Lung (tissue), 12 donors: ENCODE data around the gene NR5A2. TPM values are rescaled to one million over a fixed set of nuclear protein-coding genes. Genes with fewer than 3 reads are reported as not detected.

Experiments
- ATAC-seq: fragments of 200-7000 bp; cut with Tn5 transposase; one replicate; pipeline ENCODE4 v1.9.1; 2020; ENCODE audit warnings: moderate number of reproducible peaks; ENCODE audit not compliant: insufficient read depth, low FRiP score
- DNase-seq, 3 donors: peaks; one replicate each; pipeline ENCODE4 v3.0.0-alpha.2; 2013 to 2017
- H3K27ac ChIP-seq, 2 donors: one replicate each; pipeline ENCODE4 v1.5.1; 2013; ENCODE audit warnings: mild to moderate bottlenecking in 2 of 2, moderate library complexity in 2 of 2, control low read depth in 1 of 2, inconsistent platforms in 1 of 2, low read depth in 1 of 2, low read length in 1 of 2
- H3K27me3 ChIP-seq, 3 donors: one replicate each; pipeline ENCODE4 v1.5.1; 2013; ENCODE audit warnings: low read length in 2 of 3; ENCODE audit not compliant: control insufficient read depth in 3 of 3, insufficient read depth in 3 of 3
- H3K36me3 ChIP-seq, 4 donors: one replicate each; pipeline ENCODE4 v1.5.1; 2013; ENCODE audit warnings: low read length in 4 of 4, mild to moderate bottlenecking in 1 of 4, moderate library complexity in 1 of 4; ENCODE audit not compliant: control insufficient read depth in 4 of 4, insufficient read depth in 4 of 4
- H3K4me1 ChIP-seq, 5 donors: one replicate each; pipeline ENCODE4 v1.5.1; 2013; ENCODE audit warnings: low read length in 5 of 5, mild to moderate bottlenecking in 2 of 5, moderate library complexity in 1 of 5; ENCODE audit not compliant: control insufficient read depth in 5 of 5, insufficient read depth in 5 of 5
- H3K4me3 ChIP-seq: one replicate; pipeline ENCODE4 v1.5.1; 2013; ENCODE audit warnings: mild to moderate bottlenecking, control low read depth, moderate library complexity
- H3K9ac ChIP-seq, 2 donors: one replicate each; pipeline ENCODE4 v1.5.1; 2013; ENCODE audit warnings: low read length in 2 of 2, control low read depth in 1 of 2; ENCODE audit not compliant: insufficient read depth in 1 of 2
- H3K9me3 ChIP-seq, 4 donors: one replicate each; pipeline ENCODE4 v1.5.1; 2013; ENCODE audit warnings: low read length in 3 of 4, mild to moderate bottlenecking in 1 of 4, moderate library complexity in 1 of 4; ENCODE audit not compliant: control insufficient read depth in 4 of 4, insufficient read depth in 3 of 4
- WGBS, 2 donors: extraction: QIAGEN DNeasy Blood & Tissue Kit; methylation state at CpG; one replicate each; pipeline ENCODE4 v1.1.7; 2013; 5-methylcytosine and 5-hydroxymethylcytosine counted together
- polyA plus RNA-seq, 2 donors: library from polyadenylated mRNA; stranded (reverse); fragments of 200-250 nt; gene quantifications; one replicate each; pipeline ENCODE4 v1.2.1, GENCODE V29; 2013
- total RNA-seq, 2 donors: library from RNA; depleted of rRNA in 1 of 2; stranded (reverse); fragments of >200 nt in 1 of 2; gene quantifications; one replicate each; pipeline ENCODE4 v1.2.1, GENCODE V29; 2014 to 2021
- TF ChIP-seq, protein P1 (sequence below): IDR thresholded peaks from 2 replicates; pipeline ENCODE4 v1.5.1; 2012; ENCODE audit warnings: mild to moderate bottlenecking; ENCODE audit errors: control extremely low read depth, extremely low read depth
- donor health status: control.
- donor health status: control.
- donor health status: Bipolar disorder and iron deficiency.
- donor health status: healthy.
- donor health status: DM: yes; HTN: yes; CAD: no.

Gene NR5A2
- total and polyA plus RNA-seq, 4 donors = 1.2 to 8.5 (median 2.6) TPM

DNA sequence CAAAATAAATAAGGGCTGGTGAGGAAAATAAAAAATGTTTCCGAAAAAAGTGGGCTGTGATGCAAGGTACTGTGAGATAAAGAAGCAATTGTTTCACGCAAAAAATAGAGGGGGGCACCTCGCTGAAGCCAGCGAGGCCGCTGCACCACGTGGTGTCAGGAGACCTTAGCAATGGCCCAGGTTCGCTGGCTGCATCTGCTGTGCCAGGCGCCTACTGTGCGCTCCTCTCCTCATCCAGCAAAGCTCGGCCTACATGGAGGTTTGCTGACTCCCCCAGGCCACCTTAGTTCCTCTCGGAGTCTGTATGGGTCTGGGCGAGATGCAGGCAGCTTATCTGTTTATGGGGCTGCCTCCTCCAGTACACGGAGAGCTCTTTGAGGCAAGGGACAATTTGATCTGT is 119.6 kb downstream of the NR5A2 start:
- WGBS, 2 donors = 95 to 97% methylated on average over 13 of the region's 13 CpGs
- Histone ChIP-seq H3K4me1 (no peaks in the 10 kb centered on the region), H3K27me3 (no peaks in the 10 kb centered on the region), H3K9ac (no peak overlapping the region), H3K4me3 (no peak overlapping the region), H3K9me3 (peaks cover 0 to 2% (median 0%) of the 10 kb centered on the region in 4 donors), H3K27ac (no peak overlapping the region), H3K36me3 (no peaks in the 10 kb centered on the region)
- TF ChIP-seq, protein P1, sequence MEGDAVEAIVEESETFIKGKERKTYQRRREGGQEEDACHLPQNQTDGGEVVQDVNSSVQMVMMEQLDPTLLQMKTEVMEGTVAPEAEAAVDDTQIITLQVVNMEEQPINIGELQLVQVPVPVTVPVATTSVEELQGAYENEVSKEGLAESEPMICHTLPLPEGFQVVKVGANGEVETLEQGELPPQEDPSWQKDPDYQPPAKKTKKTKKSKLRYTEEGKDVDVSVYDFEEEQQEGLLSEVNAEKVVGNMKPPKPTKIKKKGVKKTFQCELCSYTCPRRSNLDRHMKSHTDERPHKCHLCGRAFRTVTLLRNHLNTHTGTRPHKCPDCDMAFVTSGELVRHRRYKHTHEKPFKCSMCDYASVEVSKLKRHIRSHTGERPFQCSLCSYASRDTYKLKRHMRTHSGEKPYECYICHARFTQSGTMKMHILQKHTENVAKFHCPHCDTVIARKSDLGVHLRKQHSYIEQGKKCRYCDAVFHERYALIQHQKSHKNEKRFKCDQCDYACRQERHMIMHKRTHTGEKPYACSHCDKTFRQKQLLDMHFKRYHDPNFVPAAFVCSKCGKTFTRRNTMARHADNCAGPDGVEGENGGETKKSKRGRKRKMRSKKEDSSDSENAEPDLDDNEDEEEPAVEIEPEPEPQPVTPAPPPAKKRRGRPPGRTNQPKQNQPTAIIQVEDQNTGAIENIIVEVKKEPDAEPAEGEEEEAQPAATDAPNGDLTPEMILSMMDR = no peak
- ATAC-seq (no peak), DNase-seq (no peak)

DNA sequence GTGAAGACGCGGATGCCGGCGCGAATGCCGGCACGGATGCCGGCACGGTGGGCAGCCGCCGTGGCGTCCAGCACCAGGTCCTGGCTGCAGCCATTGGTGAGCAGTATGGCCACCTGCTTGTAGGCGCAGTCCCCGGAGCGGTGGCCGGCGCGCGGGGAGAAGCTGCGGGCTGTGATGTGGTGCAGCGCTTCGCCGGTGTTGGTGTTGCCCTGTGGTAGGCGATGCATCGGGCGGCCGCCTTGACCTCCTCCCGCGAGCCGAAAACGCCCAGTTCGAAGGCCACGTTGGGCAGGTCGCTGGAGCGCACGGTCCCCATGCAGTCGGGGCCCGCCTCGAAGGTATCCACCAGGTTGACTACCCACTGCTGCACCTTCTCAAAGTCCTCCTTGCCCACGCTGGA is 120.2 kb downstream of the NR5A2 start:
- Histone ChIP-seq H3K9ac (no peak overlapping the region), H3K9me3 (peaks cover 0 to 2% (median 0%) of the 10 kb centered on the region in 4 donors), H3K36me3 (no peaks in the 10 kb centered on the region), H3K27me3 (no peaks in the 10 kb centered on the region), H3K27ac (no peak overlapping the region), H3K4me3 (no peak overlapping the region), H3K4me1 (no peaks in the 10 kb centered on the region)
- WGBS, 2 donors = 98 to 99% methylated on average over 39 to 40 of the region's 40 CpGs
- TF ChIP-seq, protein P1 = no peak
- ATAC-seq (no peak), DNase-seq (no peak)

DNA sequence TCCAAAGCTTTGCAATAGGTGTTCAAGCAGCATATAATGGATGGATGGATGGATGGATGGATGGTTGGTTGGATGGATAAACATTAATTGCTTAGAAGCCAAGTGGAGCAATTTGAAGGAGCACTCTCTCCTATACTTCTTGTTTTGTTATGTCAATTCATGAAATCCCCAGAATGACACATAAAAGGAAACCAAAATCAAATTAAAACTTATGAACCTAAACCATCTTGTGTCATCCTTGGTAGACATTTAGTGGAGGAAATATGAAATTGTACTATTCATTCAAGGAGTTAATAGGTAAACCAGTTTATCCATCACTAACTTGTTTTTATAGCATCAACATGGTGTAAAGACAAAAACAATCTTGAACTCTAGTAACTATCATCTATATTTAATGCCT is 122.5 kb downstream of the NR5A2 start:
- ATAC-seq = no peak
- no peaks in the 10 kb centered on the region for H3K36me3 ChIP-seq
- TF ChIP-seq, protein P1 = no peak

DNA sequence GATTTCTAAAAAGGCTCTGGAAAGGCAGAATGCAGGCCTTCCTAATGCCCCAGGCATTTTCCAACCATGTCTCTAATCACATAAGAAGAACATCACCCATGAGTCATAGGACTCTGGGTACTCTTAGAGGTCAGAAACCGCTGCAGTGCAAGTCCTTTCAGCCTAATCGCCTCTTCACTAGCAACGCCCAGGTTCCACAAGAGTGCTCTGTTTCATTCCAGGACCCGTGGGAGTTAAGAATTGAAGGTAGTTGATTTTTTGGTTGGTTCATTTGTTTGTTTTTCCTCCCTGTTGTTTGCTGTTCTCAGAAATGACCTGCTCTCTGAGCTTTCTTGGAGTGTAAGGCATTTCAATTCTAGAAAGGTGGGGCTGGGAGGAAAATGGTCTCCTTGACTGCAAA is 123.2 kb downstream of the NR5A2 start:
- Histone ChIP-seq H3K4me3 (no peak overlapping the region), H3K4me1 (peaks cover 0 to 4% (median 0%) of the 10 kb centered on the region in 5 donors), H3K36me3 (no peaks in the 10 kb centered on the region), H3K9me3 (peaks cover 0 to 2% (median 0%) of the 10 kb centered on the region in 4 donors), H3K27me3 (no peaks in the 10 kb centered on the region), H3K9ac (no peak overlapping the region), H3K27ac (no peak overlapping the region)
- 66 to 82% methylated on average over 4 of the region's 4 CpGs for WGBS, 2 donors
- ATAC-seq (peak; percentile 85), DNase-seq (peak in 2 of 3 donors; percentile 10 to 26)
- TF ChIP-seq, protein P1 = no peak

More for the DNA sequence above, 122.5 kb downstream of the NR5A2 start:
- Histone ChIP-seq H3K4me3 (no peak overlapping the region), H3K4me1 (peaks cover 0 to 4% (median 0%) of the 10 kb centered on the region in 5 donors), H3K27ac (no peak overlapping the region), H3K27me3 (no peaks in the 10 kb centered on the region), H3K9me3 (peaks cover 0 to 2% (median 0%) of the 10 kb centered on the region in 4 donors), H3K9ac (no peak overlapping the region)
- DNase-seq = no peak
